ENCODE measurements around the gene CDIP1. TPM values are rescaled to one million over a fixed set of nuclear protein-coding genes. Genes with fewer than 3 reads are reported as not detected.

The CDIP1 gene
- total and polyA plus RNA-seq, 2 of the 8 experiments (the other 6 are each of a cell fraction or from before 2014, with no cell fraction given) = 56.6 to 76.3 TPM

GRCh38 chr16:4499196-4499555 lies 39.4 kb downstream of the CDIP1 start (continued):
- TF ChIP-seq TAF7 (optimal IDR thresholded peaks at IDR 0.05; ENCODE audit: borderline replicate concordance, low read depth, low read length) (no peak), MAX (IDR thresholded peaks at IDR 0.05) (no peak), RFX5 (IDR thresholded peaks at IDR 0.05; ENCODE audit: borderline replicate concordance, low read depth, low read length) (no peak), POLR2A (IDR thresholded peaks at IDR 0.05; ENCODE audit: control extremely low read depth in 1 of 2, low read depth in 2 of 2, low read length in 2 of 2) (no peak), EZH2 (IDR thresholded peaks at IDR 0.05; ENCODE audit: low read depth, low read length, severe bottlenecking) (no peak), HDAC2 (IDR thresholded peaks at IDR 0.05; ENCODE audit: borderline replicate concordance in 1 of 2, low read depth in 2 of 2, low read length in 2 of 2) (no peak)

Data from H1 (cell line).